GM18507 (cell line): Measurements from ENCODE around the gene CYP11A1.
"Not testable (repeated sequence)": the region's sequence is repeated elsewhere in the genome, so short reads cannot be mapped to it uniquely, and the experiment has no call there.

Experiments used
- DNase-seq: peaks from one replicate; pipeline ENCODE4 v3.0.0; 2011; ENCODE audit warnings: low read depth; ENCODE audit not compliant: insufficient read length; ENCODE audit errors: extremely low spot score
- FAIRE-seq: peaks from 2 replicates; lab custom pipeline; 2011; peaks lifted over from hg19 to GRCh38; lab: Jason Lieb, UNC

Gene CYP11A1

DNA sequence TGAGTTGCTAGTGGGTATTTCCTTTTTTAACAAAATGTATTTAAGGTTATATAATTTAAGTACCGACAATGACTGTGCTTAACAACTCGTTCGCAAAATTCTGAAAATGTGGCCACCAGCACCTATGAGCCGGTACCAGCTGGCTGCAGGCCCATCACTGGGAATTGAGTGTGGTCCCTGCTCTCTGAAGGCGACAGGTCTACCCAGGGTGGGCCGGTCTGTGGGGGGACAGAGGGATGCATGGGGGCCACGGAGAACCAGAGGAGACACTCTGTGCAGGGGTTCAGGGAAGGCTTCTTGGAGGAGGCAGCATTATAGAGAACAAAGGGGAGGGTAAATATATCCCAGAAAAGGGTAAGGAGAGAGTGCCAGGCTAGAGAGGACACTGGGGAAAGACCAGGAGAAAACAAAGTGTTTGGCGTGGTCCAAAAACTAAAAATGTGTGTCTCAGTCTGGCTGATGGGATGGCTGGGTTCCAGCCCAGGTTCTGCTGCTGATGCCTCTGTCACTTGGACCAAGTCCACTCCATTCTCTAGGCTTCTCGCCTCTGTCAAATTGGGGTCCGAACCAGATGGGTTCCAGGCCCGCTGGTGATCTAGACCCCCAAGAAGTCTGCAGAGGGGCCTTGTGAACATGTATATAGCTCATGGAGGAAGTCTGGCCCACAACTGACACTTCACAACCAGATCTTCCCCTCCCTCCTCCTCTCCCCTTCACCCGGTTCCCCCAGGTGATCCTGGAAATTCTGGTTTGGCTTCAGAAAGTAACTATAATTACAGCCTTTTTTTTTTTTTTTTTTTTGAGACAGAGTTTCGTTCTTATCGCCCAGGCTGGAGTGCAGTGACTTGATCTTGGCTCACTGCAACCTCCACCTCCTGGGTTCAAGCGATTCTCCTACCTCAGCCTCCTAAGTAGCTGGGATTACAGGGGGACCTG is 10.7 kb upstream of the CYP11A1 start:
- no peak for FAIRE-seq
- DNase-seq = no peak

DNA sequence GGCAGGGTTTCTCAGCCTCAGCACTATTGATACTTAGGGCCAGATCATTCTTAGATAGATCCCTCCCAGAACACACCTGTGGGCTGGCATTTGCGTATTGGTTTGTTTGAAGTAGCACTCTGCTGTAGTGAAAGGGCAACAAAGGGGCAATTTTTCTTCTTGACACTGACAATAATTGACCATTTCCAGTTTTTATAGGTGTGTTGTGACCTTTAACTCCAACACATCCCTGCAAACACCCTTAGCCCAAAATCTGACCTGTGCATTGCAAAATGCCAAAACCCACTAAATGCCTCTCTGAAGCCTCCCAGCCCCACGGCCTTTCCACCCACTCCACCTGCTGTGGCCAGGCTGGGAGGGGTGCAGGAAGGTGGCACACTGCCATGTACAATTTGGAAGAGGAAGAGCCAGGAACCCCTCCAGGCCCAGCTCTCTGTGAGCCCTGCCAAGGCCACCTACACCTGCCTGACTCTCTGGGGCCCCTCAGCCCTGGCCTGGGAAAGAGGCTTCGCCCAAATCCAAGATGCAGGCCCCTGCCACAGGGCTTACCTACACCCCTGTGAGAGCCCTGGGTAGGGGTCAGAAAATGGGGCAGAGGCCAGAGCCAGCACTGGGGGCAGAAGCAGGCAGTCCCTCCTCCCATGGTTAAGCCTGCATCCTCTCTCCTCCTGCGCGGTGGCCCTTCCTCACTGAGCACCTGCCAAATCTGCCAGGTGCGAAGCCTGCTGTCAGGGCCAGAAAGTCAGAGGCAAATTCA is 9.6 kb upstream of the CYP11A1 start:
- FAIRE-seq (no peak), DNase-seq (no peak)

DNA sequence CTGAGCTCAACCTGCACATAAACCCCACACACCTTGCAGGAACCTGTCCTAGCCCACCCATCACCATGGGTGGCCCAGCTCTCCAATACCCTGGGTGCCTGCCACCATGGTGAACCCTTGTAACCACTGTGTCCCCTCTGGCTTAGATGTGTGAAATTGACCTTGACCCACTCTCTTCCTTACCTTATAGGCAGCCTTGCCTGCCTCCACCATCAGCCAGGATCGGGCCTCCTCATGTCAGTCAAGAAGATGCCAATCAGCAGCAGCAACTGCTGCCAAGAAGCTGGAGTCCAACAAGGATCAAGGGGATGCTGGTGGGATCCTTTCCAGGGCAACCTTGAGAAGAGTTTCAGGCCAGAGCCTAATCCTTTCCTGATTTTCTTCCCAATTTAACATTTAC is 8.8 kb upstream of the CYP11A1 start:
- FAIRE-seq = no peak
- DNase-seq = no peak

DNA sequence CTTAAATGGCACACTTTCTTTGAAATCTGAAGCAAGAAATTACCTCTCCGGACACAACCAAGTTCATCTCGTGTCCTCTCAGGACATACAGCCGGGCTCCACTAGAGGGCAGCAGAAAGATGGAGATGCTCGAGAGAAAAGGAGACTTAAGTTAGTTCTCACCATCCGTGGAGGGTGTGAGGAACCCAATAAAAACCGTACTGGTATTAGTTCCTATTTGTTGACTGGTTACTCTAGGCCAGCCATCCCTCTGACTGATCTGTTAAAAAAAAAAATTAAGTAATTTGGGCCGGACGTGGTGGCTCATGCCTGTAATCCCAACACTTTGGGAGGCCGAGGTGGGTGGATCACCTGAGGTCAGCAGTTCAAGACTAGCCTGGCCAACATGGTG is 7.9 kb upstream of the CYP11A1 start:
- peak; percentile 90 for FAIRE-seq
- DNase-seq = no peak

DNA sequence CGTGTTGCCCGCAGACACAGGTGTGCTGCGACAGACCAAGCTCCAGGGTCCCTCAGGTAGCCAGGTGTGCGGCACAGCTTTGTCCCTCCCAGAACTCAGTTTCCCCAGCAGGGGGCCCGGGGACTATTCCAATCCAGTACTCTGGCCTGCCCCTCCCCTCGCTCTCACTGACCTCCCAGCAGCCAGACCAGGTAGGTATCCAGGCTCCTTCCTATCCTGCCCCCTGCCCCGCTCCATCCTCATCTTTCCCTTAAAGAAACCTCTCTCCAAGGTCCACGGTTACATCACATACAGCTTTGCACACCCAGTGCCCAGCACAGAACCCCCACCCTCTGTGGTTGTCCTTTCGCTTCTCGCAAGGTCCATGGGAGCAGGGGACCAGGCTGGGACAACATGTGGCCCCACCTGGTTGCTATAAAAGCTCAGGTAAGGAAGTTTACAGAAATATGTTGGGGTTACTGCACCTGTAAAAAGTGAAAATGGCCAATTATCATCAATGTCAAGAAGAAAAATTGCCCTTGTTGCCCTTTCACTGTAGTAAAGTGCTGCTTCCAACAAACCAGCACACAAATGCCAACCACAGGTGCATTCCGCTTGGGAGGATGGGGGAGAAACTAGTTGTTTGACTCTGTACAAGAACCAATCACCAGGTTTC is 7.3 kb upstream of the CYP11A1 start:
- DNase-seq (no peak), FAIRE-seq (no peak)

DNA sequence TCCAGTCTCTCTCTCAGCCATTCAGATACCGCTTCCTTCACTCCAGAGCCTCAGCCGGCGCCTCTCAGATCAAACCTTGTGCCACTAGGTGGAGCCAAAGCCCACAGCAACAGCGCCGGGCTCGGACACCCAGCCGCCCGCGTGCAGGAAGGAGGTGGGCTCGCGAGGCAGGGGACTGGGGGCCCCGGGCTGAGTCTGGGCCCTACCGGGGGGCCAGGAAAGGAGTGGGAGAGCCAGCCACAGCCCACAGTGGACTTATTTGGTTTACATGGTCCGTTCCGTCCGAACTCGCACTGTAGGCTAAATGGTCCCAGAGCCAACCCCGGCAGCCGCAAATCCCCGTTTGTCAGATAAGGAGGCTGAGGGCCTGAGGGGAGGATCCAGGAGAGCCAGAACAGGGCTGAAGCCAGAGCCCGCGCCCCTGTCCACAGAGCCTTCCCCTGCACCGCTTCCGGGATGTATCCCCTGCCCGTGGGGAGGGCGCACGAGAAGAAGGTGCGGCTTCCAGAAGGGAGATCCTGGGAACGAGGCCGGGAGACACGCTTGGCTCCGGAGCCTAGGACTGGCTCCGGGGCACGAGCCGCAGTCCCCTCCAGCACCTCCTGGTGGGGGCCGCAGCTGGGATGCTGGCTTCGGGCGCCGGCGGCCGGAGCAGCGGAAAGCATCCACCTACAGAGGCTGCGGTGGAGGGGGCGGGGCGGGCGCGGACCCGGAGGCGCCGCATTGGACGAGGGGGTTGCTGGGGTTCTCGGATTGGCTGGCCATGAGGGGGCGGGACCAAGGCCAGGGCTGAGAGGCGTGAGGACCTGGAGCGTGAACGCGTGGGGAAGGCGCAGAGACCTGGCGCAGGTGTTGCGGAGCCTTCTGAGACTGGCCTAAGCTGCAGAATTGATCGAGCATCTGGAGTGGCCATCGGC is 6.5 kb upstream of the CYP11A1 start:
- DNase-seq (peak; percentile 97), FAIRE-seq (peak; percentile 94)

DNA sequence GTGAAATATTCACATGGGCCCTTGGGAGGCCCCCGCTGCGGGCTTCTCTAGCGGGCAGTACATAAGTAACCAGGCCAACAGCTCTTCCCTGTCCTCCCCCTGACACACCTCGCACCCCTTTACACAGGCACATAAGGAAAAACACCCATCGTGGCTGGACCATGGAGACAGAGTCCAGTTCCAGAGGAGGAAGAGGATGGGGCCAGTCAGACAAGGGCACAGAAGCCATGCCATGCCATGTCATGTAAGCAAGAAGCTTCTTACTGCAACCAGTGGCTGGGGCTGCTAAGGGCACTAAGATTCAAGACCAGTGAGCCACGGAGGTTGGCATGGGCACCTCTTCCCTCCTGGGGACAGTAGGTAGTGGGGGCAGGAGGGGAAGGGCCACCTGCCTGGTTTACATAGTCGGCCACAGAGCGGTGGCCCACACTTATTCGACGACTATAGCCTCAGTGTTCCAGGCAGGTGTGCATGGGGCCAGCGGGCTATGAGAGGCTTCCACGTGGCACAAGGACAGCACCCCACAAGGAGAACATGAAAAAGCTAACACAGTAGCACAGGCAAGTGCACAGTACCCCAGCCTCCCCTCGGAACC is 5.7 kb upstream of the CYP11A1 start:
- no peak for FAIRE-seq

DNA sequence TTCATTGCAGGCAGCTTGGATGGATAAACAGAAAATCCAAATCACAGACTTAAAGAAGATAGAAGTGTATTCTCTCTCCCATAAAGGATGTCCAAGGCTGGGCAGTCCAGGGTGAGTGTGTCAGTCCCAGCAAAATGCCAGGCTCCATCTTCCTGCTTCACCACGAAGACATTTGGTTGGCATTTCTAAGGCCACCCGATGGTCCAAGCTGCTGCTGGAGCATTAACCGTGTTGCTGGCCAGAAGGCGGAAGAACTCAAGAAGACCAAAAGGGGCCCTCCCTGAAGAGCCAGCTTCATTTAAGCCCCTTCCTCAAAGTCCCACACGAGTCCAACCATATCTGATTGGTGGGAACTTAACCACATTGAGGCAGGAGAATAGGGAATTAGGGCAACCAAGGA is 3.0 kb upstream of the CYP11A1 start:
- no peak for FAIRE-seq
- DNase-seq = no peak

More for the DNA sequence above, 5.7 kb upstream of the CYP11A1 start:
- DNase-seq = no peak

DNA sequence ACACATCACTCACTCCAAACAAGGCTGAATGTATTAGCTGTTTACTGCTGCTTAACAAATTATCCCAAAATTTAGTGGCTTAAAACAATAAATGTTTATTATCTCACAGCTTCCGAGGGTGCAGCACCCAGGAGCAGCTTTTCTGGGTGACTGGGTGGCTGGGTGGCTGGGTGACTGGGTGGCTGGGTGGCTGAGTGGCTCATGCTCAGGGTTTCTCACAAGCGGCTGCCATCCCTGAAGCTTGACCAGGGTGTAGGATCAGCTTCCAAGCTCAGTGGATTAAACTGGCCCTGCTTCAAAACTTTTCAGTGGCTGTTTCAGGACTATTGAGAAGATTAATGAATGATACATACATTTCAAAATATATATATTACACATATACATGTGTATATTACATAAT is 2.3 kb upstream of the CYP11A1 start:
- FAIRE-seq (no peak), DNase-seq (no peak)

DNA sequence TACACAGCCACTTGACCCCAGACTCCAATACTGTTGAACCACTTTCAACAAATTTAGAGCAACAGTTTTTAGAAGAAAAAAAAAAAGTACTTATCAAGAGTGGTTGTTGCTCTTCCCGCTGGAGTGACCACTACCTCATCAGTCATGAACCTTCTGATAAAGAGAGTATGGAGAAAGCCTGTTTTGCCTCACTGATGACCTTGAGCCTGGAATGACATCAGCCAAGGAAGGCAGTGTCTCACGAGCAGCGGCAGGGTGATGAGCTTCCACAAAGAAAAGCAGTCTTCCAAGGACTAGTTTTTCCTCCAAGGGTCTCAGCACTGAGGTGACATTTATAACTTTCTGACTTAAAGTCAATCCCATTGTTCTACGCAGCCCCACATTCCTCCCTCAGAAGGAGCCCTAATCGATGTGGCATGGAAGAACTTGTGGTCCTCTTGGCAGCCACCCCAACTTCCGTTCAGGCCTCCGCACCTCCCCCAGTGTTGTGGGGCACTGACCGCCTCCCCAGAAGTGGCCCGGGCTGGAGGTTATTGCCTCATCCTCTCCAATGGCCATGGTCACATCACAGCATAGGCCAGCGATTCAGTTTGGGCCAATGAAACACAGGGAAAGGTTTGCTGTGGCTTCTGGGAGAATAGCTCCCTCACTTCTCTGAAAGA is 1.8 kb upstream of the CYP11A1 start:
- no peak for FAIRE-seq
- no peak for DNase-seq

DNA sequence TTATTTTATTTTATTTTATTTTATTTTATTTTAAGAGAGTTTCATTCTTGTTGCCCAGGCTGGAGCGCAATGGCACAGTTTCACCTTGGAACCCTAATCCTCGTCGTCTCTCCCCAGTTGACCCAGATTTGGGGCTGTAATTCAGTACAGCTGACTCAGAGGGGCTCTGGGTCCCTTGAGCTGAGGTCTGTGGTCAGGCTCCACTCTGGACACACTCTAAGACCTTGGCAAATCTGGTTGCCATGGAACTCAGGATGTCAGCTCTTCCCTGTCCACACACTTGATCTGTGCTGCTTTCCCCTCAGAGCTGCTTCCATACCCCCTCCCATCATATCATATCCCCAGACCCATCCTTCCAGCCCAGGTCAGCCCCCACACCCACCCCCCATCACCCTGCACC is 675 bp upstream of the CYP11A1 start:
- no peak for FAIRE-seq

DNA sequence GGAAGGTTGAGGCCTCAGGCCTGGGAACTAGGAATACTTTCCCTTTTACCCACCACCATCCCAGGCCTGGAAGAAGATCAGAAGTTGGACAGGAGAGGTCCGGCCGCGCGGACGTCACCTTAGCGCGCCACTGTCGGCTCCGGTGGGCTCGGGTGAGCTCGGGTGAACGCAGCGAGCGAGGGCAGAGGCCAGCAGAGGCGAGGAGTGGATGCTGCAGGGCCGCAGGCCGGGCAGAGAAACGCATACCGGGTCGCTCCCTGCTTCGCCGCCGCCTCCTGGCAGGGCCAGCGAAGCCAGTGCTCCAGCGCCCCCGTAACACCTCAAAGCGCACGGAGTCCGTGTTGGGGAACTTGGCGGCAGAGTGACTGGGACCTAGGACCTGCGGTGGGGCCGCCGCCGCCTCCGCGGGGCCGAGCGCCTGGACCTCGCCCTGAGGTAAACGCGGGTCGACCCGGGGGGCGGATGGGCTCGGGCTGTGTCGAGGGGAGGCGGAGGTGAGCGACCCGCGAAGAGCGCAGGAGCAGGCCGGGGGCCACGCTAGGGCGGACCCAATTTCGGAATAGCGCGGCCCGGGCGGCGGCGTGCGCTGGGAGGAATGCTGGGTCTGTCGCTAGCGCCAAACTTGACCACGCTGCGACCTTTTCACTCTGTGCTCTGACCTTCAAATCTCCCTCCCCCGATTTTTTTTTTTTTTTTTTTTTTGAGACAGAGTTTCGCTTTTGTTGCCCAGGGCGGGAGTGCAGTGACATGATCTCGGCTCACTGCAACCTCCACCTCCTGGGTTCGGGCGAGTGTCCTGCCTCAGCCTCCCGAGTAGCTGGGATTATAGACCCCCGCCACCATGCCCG is 1.6 kb downstream of the CYP11A1 start:
- no peak for FAIRE-seq
- no peak for DNase-seq

More for the DNA sequence above, 675 bp upstream of the CYP11A1 start:
- DNase-seq = no peak

DNA sequence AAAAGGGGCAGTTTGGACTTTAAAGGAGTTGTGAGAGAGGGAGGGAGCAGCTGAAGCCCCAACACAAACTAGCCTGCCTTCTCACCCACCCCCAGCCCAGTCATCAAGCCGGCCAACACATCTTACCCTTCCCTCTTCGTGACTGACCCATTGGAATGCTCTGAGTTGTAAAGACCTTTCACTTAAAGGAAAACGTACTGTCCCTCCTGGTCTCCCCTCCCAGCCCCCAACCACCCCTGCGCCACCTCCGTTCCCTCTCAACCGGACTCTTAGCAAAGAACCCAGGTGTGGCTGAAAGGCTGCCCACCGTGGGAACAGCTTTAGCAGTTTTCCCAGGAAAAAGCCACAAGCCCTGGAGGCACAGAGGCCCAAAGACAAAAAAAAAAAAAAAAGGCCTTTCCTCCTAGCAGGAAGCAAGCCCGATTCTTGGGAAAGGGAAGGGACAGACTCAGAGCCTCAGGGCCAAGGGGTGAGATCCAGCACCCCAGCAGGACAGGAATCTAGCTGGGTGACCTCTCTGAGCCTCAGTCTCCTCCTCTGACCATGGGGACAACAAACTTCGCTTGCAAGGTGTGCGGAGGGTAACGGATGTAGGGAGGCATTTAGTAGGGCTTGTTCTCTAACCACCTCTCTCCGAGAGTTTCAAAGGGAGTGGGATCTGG is 2.4 kb downstream of the CYP11A1 start:
- FAIRE-seq (no peak), DNase-seq (no peak)

DNA sequence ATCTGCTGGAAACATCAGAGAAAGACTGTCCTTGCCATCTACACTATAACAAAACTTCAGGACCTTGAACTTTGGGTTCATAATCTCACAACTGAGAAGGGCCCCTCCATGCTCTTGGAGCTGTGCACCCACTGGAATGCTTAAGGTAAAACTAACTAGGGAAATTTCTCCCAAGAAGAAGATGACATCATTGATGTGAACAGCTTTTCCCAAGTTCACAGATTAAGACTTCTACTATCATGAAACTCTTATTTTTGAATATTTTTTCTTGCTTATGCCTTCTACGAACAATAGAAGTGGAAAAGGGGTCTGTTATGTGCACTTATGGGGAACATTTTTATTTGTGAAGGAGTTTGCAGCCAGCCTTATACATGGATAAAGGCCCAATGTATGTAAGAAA is 5.0 kb downstream of the CYP11A1 start:
- DNase-seq (no peak), FAIRE-seq (no peak)

DNA sequence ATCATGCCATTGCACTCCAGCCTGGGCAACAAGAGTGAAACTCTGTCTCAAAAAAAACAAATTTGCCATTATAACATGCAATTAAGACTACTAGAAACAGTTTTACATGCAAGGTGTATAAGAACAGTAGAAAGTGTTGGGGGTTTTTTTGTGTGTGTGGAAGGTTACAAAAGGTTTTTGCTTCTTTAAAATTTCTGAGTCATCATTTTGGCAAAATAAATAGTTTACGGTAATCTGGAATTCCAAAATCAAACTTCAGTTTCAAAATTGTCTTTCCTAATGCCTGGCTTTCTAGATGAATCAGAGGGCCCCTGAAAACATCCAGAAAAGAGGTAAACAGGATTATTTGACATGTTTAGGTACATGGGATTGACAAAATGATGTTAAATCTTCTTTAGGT is 6.6 kb downstream of the CYP11A1 start:
- FAIRE-seq, DNase-seq: not testable (repeated sequence)

DNA sequence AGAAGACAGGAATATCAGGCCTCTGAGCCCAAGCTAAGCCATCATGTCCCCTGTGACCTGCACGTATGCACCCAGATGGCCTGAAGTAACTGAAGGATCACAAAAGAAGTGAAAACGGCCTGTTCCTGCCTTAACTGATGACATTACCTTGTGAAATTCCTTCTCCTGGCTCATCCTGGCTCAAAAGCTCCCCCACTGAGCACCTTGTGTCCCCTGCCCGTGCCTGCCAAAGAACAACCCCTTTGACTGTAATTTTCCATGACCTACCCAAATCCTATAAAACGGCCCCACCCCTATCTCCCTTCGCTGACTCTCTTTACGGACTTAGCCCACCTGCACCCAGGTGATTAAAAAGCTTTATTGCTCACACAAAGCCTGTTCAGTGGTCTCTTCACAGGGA is 8.1 kb downstream of the CYP11A1 start:
- not testable (repeated sequence) for DNase-seq, FAIRE-seq

DNA sequence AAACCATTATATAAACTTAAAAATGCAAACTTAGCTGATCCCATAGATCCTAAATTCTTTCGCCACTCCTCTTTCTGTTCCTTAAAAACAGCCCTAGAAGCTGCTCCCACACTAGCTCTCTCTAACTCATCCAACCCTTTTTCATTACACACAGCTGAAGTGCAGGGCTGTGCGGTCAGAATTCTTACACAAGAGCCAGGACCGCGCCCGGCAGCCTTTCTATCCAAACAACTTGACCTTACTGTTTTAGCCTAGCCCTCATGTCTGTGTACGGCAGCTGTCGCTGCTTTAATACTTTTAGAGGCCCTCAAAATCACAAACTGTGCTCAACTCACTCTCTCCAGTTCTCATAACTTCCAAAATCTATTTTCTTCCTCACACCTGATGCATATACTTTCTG is 9.9 kb downstream of the CYP11A1 start:
- not testable (repeated sequence) for DNase-seq, FAIRE-seq
